GM23248 (cell line): Measurements from ENCODE around the gene DEPP1. TPM values are rescaled to one million over a fixed set of nuclear protein-coding genes. Genes with fewer than 3 reads are reported as not detected.

Source experiments
- DNase-seq: peaks from one replicate; pipeline ENCODE4 v3.0.0-alpha.2; 2015
- H2AFZ ChIP-seq: fragments of 200-600 bp; sonication (generic); 2 replicates; pipeline ENCODE4 v1.6.1; 2016; ENCODE audit warnings: antibody characterized with exemption
- H3F3A ChIP-seq: fragments of 200-600 bp; sonication (generic); 2 replicates; pipeline ENCODE4 v1.6.1; 2016; ENCODE audit warnings: mild to moderate bottlenecking, antibody characterized with exemption, mixed run types; ENCODE audit not compliant: insufficient read depth
- H3K27ac ChIP-seq: fragments of 200-600 bp; sonication (generic); 2 replicates; pipeline ENCODE4 v1.5.1; 2016; ENCODE audit warnings: mild to moderate bottlenecking
- H3K27me3 ChIP-seq: fragments of 200-600 bp; sonication (generic); replicated peaks from 2 replicates; pipeline ENCODE4 v1.6.1; 2016; ENCODE audit warnings: mild to moderate bottlenecking; ENCODE audit not compliant: insufficient read depth
- H3K36me3 ChIP-seq: fragments of 200-600 bp; sonication (generic); 2 replicates; pipeline ENCODE4 v1.6.1; 2016; ENCODE audit warnings: low read depth, mild to moderate bottlenecking
- H3K4me1 ChIP-seq: fragments of 200-600 bp; sonication (generic); 2 replicates; pipeline ENCODE4 v1.6.1; 2016; ENCODE audit warnings: mild to moderate bottlenecking; ENCODE audit not compliant: insufficient read depth
- H3K4me2 ChIP-seq: fragments of 200-600 bp; sonication (generic); one replicate; pipeline ENCODE4 v1.6.1; 2016; ENCODE audit warnings: mild to moderate bottlenecking; ENCODE audit not compliant: unreplicated experiment
- H3K4me3 ChIP-seq: fragments of 200-600 bp; sonication (generic); 2 replicates; pipeline ENCODE4 v1.5.1; 2016; ENCODE audit warnings: mild to moderate bottlenecking
- H3K79me2 ChIP-seq: fragments of 200-600 bp; sonication (generic); 2 replicates; pipeline ENCODE4 v1.6.1; 2016; ENCODE audit warnings: mild to moderate bottlenecking; ENCODE audit not compliant: insufficient read depth
- H3K9ac ChIP-seq: fragments of 200-600 bp; sonication (generic); 2 replicates; pipeline ENCODE4 v1.6.1; 2016; ENCODE audit warnings: mild to moderate bottlenecking
- H3K9me2 ChIP-seq: fragments of 200-600 bp; sonication (generic); 2 replicates; pipeline ENCODE4 v1.6.1; 2016; ENCODE audit warnings: mixed run types, mild to moderate bottlenecking, moderate library complexity; ENCODE audit not compliant: insufficient read depth
- H3K9me3 ChIP-seq: fragments of 200-600 bp; sonication (generic); one replicate; pipeline ENCODE4 v1.6.1; 2017; ENCODE audit warnings: low read depth
- H4K20me1 ChIP-seq: fragments of 200-600 bp; sonication (generic); 2 replicates; pipeline ENCODE4 v1.6.0; 2016; ENCODE audit not compliant: insufficient read depth
- EZH2 ChIP-seq: fragments of 200-600 bp; sonication (generic); IDR thresholded peaks from 2 replicates; pipeline ENCODE4 v1.6.1; 2018; ENCODE audit warnings: antibody characterized with exemption, mild to moderate bottlenecking; ENCODE audit not compliant: insufficient read depth, poor library complexity, severe bottlenecking
- EZH2phosphoT487 ChIP-seq: fragments of 200-600 bp; sonication (generic); IDR thresholded peaks from 2 replicates; pipeline ENCODE4 v1.6.1; 2018; ENCODE audit warnings: antibody characterized with exemption, moderate library complexity, mild to moderate bottlenecking, low read depth; ENCODE audit not compliant: insufficient read depth
- WGBS, 2 experiments: methylation state at CpG; one replicate each; pipeline ENCODE4 v1.1.6; 2015 to 2017; ENCODE audit warnings: low lambda C conversion rate in 2 of 2, low coverage in 1 of 2; ENCODE audit errors: missing lambda C conversion rate in 2 of 2; 5-methylcytosine and 5-hydroxymethylcytosine counted together
- in situ Hi-C: fragments of 300-500 bp; cut with MboI; formaldehyde crosslinking; loops from 2 replicates; pipeline ENCODE4 v1.15.0; 2020
- polyA plus RNA-seq: library from polyadenylated mRNA; unstranded; fragments of >200 nt; fragmentation: Nextera tagmentation; extraction: Ambion mirVana; gene quantifications from 2 replicates; pipeline ENCODE4 v1.2.1, GENCODE V29; 2016
- total RNA-seq: library from RNA; depleted of rRNA; stranded (reverse); fragments of >200 nt; shearing (Covaris generic); gene quantifications from 2 replicates; pipeline ENCODE4 v1.2.3, GENCODE V29; 2014

The DEPP1 gene
- total and polyA plus RNA-seq, 2 experiments from 2014 or later = 10.1 to 10.2 TPM

DNA sequence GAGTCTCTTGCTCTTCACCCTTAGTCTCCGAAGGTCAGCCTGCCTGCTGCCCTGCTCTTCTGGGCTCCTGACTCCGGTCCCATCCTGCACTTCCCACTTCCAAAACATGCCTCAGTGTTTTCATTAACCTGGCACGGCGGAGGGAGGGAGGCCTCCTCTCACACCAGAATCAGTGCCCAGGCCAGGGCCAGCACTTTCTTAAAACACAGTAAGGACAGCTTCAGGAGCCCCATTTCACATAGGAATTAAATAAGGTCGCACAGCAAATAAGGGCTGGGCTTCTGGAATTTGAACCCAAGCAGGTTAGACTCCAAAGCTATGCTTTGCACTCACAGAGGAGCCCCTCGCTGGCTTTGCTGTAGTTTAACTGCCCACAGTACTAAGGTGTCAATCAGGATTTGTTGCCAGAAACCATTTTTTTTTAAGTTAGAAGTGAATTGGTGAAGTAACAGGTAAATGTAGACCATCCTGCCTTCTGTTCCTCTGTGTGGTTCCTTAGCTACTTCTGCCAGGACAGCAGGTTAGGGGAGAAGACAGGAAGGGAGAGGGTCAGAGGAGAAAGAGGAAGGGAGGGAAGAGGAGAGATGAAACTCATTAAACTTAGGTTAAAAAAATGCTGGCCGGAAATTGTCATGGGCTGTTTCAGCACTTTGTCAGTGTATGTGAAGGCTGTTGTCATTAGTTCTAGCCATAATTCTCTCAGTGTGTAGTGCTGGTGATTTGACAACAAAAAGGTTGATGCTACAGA, 18.0 kb downstream of the DEPP1 start:
- H3K9me3 ChIP-seq = no peaks in the 10 kb centered on the region
- H3K4me2 ChIP-seq = no peak overlapping the region
- H3F3A ChIP-seq = peaks cover 10% of the 10 kb centered on the region; the same call in 1 of the 2 replicates
- WGBS, 2 experiments = 91 to 96% methylated on average over 7 of the region's 7 CpGs
- no peaks in the 10 kb centered on the region for H4K20me1 ChIP-seq
- no peaks in the 10 kb centered on the region for H3K9me2 ChIP-seq
- in situ Hi-C loops = no loop called here
- H3K27me3 ChIP-seq = no peaks in the 10 kb centered on the region
- no peak for DNase-seq
- no peak overlapping the region for H2AFZ ChIP-seq
- no peak for TF ChIP-seq EZH2
- no peak for TF ChIP-seq EZH2phosphoT487
- no peaks in the 10 kb centered on the region; the same call in 1 of the 2 replicates for H3K79me2 ChIP-seq
- H3K36me3 ChIP-seq = no peaks in the 10 kb centered on the region
- no peak overlapping the region for H3K4me3 ChIP-seq
- H3K4me1 ChIP-seq = peaks cover 6% of the 10 kb centered on the region
- no peak overlapping the region for H3K9ac ChIP-seq
- no peak overlapping the region for H3K27ac ChIP-seq

DNA sequence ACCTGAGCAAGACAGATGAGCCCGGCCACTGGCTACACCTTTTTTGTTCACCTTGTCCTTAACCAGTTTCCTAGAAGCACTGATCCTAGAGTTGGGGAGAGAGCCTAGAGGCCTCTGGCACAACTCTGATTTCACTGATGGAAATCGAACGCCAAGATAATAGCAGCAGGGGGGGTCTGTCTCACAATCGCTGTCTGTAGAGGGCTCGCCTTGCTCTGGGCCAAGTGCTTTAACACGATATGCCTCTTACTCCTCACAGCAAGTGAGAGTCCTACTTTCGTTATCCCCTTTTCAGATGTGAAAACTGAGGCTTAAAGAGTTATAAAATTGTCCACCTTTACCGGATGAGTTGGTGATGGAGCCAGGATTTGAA, 18.5 kb downstream of the DEPP1 start:
- DNase-seq = no peak
- Histone ChIP-seq H3K9me2 (no peaks in the 10 kb centered on the region), H3K4me1 (peaks cover 6% of the 10 kb centered on the region), H3F3A (peaks cover 10% of the 10 kb centered on the region; the same call in 1 of the 2 replicates), H3K27ac (no peak overlapping the region), H4K20me1 (no peaks in the 10 kb centered on the region), H3K9me3 (no peaks in the 10 kb centered on the region), H3K27me3 (no peaks in the 10 kb centered on the region), H3K4me2 (peak overlapping the region; percentile 98), H3K9ac (peak overlapping the region; percentile 44; the same call in 1 of the 2 replicates), H2AFZ (peak overlapping the region; percentile 79), H3K79me2 (no peaks in the 10 kb centered on the region; the same call in 1 of the 2 replicates), H3K36me3 (no peaks in the 10 kb centered on the region), H3K4me3 (peak overlapping the region; percentile 87)
- TF ChIP-seq EZH2 = no peak
- TF ChIP-seq EZH2phosphoT487 = no peak
- in situ Hi-C loops = no loop called here
- WGBS, 2 experiments = 50 to 54% methylated on average over 8 of the region's 8 CpGs

DNA sequence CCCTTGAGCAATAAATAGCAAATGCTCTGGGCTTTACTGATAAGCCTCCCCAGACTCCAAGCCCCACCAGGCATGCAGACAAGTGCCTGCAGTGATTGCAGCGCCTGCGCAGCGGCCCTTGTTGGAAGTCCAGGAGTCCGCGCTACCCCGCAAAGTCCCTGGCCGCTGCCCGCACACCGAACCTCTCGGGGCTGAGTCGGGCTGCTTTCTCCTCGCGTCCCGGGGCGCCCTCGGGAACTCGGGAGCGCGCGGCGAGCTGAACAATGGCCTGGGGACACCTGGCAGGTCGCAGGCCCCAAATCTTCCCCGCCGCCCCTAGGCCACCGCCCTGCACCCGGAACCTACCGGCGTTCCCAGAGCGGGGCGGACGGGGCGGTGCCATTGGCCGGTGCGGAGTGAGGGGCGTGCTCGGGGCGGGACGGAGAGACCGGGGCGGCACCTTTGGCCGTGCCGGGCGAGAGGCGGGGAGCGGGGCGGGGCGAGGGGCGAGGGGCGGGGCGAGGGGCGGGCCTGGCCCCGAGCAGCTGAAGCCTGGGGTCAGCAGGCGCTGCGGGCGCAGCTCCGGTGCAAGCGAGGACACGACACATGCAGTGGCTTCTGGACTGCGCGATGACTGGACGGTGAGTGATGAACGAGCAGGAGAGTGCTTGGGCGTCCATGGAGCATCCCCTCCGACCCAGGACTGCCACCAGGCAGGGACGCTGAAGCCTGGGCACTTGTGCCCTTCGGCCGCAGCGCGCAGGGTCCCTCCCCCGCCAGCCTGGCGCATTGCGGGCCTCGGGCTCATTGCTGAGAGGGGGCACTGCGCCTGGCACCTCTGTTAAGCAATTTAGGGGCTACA, 19.1 kb downstream of the DEPP1 start, which contains the start of gene RASSF4:
TSS of gene RASSF4 (plus strand) at position 556 of the 841 bp plus-strand sequence. CDS start 10,401 bp downstream, outside the sequence.
- peak within 1 kb of the TSS; percentile 79 for H3K9ac ChIP-seq
- no peaks in the 10 kb centered on the region for H3K36me3 ChIP-seq
- peak within 1 kb of the TSS; percentile 98 for H3K4me2 ChIP-seq
- peak within 1 kb of the TSS; percentile 54 for H3K27ac ChIP-seq
- no peaks in the 10 kb centered on the region for H3K9me3 ChIP-seq
- no peak for TF ChIP-seq EZH2phosphoT487
- no peak for TF ChIP-seq EZH2
- DNase-seq = peak; percentile 93
- in situ Hi-C loops = no loop called here
- H3K9me2 ChIP-seq = no peaks in the 10 kb centered on the region
- H3K4me1 ChIP-seq = peaks cover 6% of the 10 kb centered on the region
- peak within 1 kb of the TSS; percentile 79 for H2AFZ ChIP-seq
- peaks cover 10% of the 10 kb centered on the region; the same call in 1 of the 2 replicates for H3F3A ChIP-seq
- H3K27me3 ChIP-seq = no peaks in the 10 kb centered on the region
- peak within 1 kb of the TSS; percentile 87 for H3K4me3 ChIP-seq
- WGBS, 2 experiments = 2 to 3% methylated on average over 39 to 68 of the region's 74 CpGs
- H4K20me1 ChIP-seq = no peaks in the 10 kb centered on the region
- no peaks in the 10 kb centered on the region; the same call in 1 of the 2 replicates for H3K79me2 ChIP-seq

DNA sequence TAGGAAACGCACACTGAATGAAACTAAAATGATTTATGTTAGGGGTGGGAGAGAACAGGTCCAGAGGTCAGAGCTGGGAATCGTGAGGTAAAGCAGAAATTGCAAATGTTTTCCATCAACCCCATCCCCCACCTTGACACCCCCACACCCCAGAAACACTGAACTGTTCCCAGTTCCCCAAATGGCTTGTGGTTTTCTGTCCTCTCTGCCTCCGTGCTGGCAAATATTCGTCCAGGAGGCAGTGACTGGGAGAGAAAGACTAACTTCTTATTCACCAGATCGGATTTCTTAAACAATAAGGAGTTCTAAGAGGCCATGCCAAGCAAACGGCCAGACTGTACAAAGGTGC, 19.7 kb downstream of the DEPP1 start:
- TF ChIP-seq EZH2phosphoT487 (no peak), EZH2 (no peak)
- H3K27me3 ChIP-seq = no peaks in the 10 kb centered on the region

More for the DNA sequence above, 19.7 kb downstream of the DEPP1 start:
- no peak for DNase-seq
- peaks cover 10% of the 10 kb centered on the region; the same call in 1 of the 2 replicates for H3F3A ChIP-seq
- H3K9ac ChIP-seq = peak overlapping the region; percentile 79
- H3K4me2 ChIP-seq = peak overlapping the region; percentile 98
- H4K20me1 ChIP-seq = no peaks in the 10 kb centered on the region
- H3K9me2 ChIP-seq = no peaks in the 10 kb centered on the region
- no peaks in the 10 kb centered on the region for H3K9me3 ChIP-seq
- H3K4me1 ChIP-seq = peaks cover 6% of the 10 kb centered on the region
- H3K4me3 ChIP-seq = peak overlapping the region; percentile 87
- H3K36me3 ChIP-seq = no peaks in the 10 kb centered on the region
- H2AFZ ChIP-seq = peak overlapping the region; percentile 79
- peak overlapping the region; percentile 54 for H3K27ac ChIP-seq
- in situ Hi-C loops = no loop called here
- 2% methylated on average over 6 of the region's 6 CpGs for WGBS, 2 experiments
- H3K79me2 ChIP-seq = no peaks in the 10 kb centered on the region; the same call in 1 of the 2 replicates
